GM12878 (cell line): ENCODE data around the gene SBF2. TPM values are rescaled to one million over a fixed set of nuclear protein-coding genes. Genes with fewer than 3 reads are reported as not detected.

Source experiments
- ASH2L ChIP-seq: fragments of 300-600, 200-600 bp; sonication (generic); IDR thresholded peaks from 2 replicates; pipeline ENCODE4 v1.6.1; 2017; ENCODE audit warnings: low read depth, mild to moderate bottlenecking, borderline replicate concordance
- CEBPB ChIP-seq, 2 experiments: fragments of 150-350 bp in 1 of 2; IDR thresholded peaks; 2 replicates each; pipeline ENCODE4 v1.6.1; 2012 to 2014; ENCODE audit warnings: low read depth in 2 of 2, low read length in 2 of 2, borderline replicate concordance in 1 of 2, inconsistent platforms in 1 of 2
- EP300 ChIP-seq, 2 experiments: fragments of 150-350 bp in 1 of 2; IDR thresholded peaks; 2 replicates each; pipeline ENCODE4 v1.6.1; 2011 to 2012; ENCODE audit warnings: low read depth in 2 of 2, low read length in 2 of 2, borderline replicate concordance in 1 of 2, improper control_type of control experiment in 1 of 2, inconsistent platforms in 1 of 2; ENCODE audit not compliant: control insufficient read depth in 1 of 2
- FOXM1 ChIP-seq: IDR thresholded peaks from 2 replicates; pipeline ENCODE4 v1.6.1; 2012; ENCODE audit warnings: low read depth, mild to moderate bottlenecking, inconsistent platforms, low read length, moderate library complexity
- KLF5 ChIP-seq: fragments of 450-650 bp; IDR thresholded peaks from 2 replicates; pipeline ENCODE4 v1.6.1; 2014; ENCODE audit warnings: mild to moderate bottlenecking; ENCODE audit not compliant: partially characterized antibody
- LARP7 ChIP-seq: fragments of 450-650 bp; IDR thresholded peaks from 2 replicates; pipeline ENCODE4 v1.6.1; 2017; ENCODE audit warnings: mild to moderate bottlenecking
- MYC ChIP-seq: IDR thresholded peaks from 2 replicates; pipeline ENCODE4 v1.6.1; 2011; ENCODE audit warnings: mild to moderate bottlenecking, low read length, moderate library complexity, inconsistent platforms; ENCODE audit not compliant: insufficient read depth, insufficient replicate concordance, insufficient read length, severe bottlenecking
- POLR2AphosphoS5 ChIP-seq: IDR thresholded peaks from 2 replicates; pipeline ENCODE4 v1.6.1; 2011; ENCODE audit warnings: mild to moderate bottlenecking, low read length, inconsistent platforms
- SMAD5 ChIP-seq: IDR thresholded peaks from 2 replicates; pipeline ENCODE4 v1.6.1; 2016; ENCODE audit warnings: antibody characterized with exemption, low read depth
- SREBF1 ChIP-seq: IDR thresholded peaks from 2 replicates; pipeline ENCODE4 v1.6.1; 2012; ENCODE audit warnings: mild to moderate bottlenecking, low read length
- ZNF274 ChIP-seq: IDR thresholded peaks from one replicate; pipeline ENCODE4 v1.8.0; 2011; ENCODE audit not compliant: insufficient read length, insufficient read depth
- ZNF384 ChIP-seq: IDR thresholded peaks from 2 replicates; pipeline ENCODE4 v1.6.1; 2012; ENCODE audit warnings: low read depth, mild to moderate bottlenecking, low read length, improper control_type of control experiment, borderline replicate concordance
- polyA plus RNA-seq, 11 experiments: library from polyadenylated mRNA; depleted of rRNA in 4 of 11; unstranded in 6 of 11; stranded (reverse) in 5 of 11; fragments of >200 nt; fragmentation: Nextera tagmentation in 4 of 11; fragmentation: Illumina TruSeq in 1 of 11; extraction: Ambion mirVana in 4 of 11; extraction: Trizol in 1 of 11; gene quantifications; 1 replicate in 1 of 11; 2 replicates in 10 of 11; pipeline versions ENCODE4 v1.2.1 to v1.2.3, GENCODE V29; 2011 to 2016; ENCODE audit warnings: inconsistent platforms in 2 of 11, missing spikeins in 2 of 11, low read depth in 1 of 11
- total RNA-seq, 4 experiments: library from RNA; depleted of rRNA in 3 of 4; stranded (reverse); fragments of >200 nt in 3 of 4; fragmentation: Illumina TruSeq in 1 of 4; extraction: Trizol in 1 of 4; gene quantifications; 2 replicates each; pipeline versions ENCODE4 v1.2.1 to v1.2.3, GENCODE V29; 2013 to 2021
- TF ChIP-seq, protein P1 (sequence below): fragments of 150-350 bp; IDR thresholded peaks from 2 replicates; pipeline ENCODE4 v1.6.1; 2014; ENCODE audit warnings: mild to moderate bottlenecking, low read depth, low read length
- TF ChIP-seq, protein P2 (sequence below): IDR thresholded peaks from 2 replicates; pipeline ENCODE4 v1.6.1; 2011; ENCODE audit warnings: borderline replicate concordance, low read depth, mild to moderate bottlenecking, moderate library complexity, low read length; ENCODE audit not compliant: insufficient read depth, poor library complexity, severe bottlenecking
- TF ChIP-seq, protein P3 (sequence below): IDR thresholded peaks from 2 replicates; pipeline ENCODE4 v1.6.1; 2012; ENCODE audit warnings: improper control_type of control experiment, low read depth, low read length; ENCODE audit not compliant: insufficient replicate concordance
- TF ChIP-seq, protein P4 (sequence below): fragments of 450-650 bp; IDR thresholded peaks from 2 replicates; pipeline ENCODE4 v1.6.1; 2017; ENCODE audit warnings: borderline replicate concordance
- TF ChIP-seq, protein P5 (sequence below): fragments of 450-650 bp; conservative IDR thresholded peaks from 2 replicates; pipeline ENCODE4 v1.6.1; 2017; ENCODE audit warnings: mild to moderate bottlenecking, moderate library complexity

The SBF2 gene
- total and polyA plus RNA-seq, 10 of the 15 experiments (the other 5 are each of a cell fraction or from before 2014, with no cell fraction given): 0.24 to 2.3 (median 1.1) TPM

DNA sequence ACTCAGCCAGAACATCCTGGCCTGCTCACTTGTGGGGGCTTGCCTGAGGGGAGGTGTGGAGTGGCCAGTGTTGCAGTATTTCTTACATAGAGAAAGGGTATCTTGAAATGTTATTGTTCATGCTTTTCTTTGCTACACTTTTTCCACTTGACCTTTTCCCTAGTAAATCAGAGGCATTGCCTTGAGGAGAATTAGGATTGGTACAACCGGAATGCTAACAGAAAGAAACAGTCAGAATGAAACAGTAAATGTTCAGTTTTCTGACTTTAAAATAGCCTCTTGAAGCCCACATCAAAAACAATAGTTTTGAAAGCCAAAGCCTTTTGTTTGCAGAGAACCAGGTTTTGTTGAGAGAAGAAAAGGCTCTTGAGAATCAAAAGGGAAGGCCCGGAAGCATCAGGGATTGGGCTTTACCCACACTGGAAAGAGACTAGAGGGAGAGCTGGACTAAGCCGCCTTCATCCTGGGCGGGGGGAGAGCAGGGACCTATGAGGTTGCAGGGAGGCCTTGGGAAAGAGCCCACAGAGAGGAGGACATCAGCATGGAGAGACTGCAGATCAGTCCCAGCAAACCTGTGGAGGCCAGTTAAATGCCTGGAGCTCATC is 23.2 kb upstream of the SBF2 start (continued):
- no peak for TF ChIP-seq ZNF384
- TF ChIP-seq KLF5: no peak
- no peak for TF ChIP-seq POLR2AphosphoS5
- no peak for TF ChIP-seq MYC
- TF ChIP-seq SREBF1: no peak
- TF ChIP-seq ZNF274: no peak
- TF ChIP-seq CEBPB (IDR thresholded peaks at IDR 0.05; ENCODE audit: borderline replicate concordance in 1 of 2, low read depth in 2 of 2, low read length in 2 of 2): no peak
- TF ChIP-seq, protein P1, sequence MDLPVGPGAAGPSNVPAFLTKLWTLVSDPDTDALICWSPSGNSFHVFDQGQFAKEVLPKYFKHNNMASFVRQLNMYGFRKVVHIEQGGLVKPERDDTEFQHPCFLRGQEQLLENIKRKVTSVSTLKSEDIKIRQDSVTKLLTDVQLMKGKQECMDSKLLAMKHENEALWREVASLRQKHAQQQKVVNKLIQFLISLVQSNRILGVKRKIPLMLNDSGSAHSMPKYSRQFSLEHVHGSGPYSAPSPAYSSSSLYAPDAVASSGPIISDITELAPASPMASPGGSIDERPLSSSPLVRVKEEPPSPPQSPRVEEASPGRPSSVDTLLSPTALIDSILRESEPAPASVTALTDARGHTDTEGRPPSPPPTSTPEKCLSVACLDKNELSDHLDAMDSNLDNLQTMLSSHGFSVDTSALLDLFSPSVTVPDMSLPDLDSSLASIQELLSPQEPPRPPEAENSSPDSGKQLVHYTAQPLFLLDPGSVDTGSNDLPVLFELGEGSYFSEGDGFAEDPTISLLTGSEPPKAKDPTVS: no peak
- TF ChIP-seq SMAD5: no peak
- TF ChIP-seq, protein P2, sequence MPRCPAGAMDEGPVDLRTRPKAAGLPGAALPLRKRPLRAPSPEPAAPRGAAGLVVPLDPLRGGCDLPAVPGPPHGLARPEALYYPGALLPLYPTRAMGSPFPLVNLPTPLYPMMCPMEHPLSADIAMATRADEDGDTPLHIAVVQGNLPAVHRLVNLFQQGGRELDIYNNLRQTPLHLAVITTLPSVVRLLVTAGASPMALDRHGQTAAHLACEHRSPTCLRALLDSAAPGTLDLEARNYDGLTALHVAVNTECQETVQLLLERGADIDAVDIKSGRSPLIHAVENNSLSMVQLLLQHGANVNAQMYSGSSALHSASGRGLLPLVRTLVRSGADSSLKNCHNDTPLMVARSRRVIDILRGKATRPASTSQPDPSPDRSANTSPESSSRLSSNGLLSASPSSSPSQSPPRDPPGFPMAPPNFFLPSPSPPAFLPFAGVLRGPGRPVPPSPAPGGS: no peak
- TF ChIP-seq, protein P3, sequence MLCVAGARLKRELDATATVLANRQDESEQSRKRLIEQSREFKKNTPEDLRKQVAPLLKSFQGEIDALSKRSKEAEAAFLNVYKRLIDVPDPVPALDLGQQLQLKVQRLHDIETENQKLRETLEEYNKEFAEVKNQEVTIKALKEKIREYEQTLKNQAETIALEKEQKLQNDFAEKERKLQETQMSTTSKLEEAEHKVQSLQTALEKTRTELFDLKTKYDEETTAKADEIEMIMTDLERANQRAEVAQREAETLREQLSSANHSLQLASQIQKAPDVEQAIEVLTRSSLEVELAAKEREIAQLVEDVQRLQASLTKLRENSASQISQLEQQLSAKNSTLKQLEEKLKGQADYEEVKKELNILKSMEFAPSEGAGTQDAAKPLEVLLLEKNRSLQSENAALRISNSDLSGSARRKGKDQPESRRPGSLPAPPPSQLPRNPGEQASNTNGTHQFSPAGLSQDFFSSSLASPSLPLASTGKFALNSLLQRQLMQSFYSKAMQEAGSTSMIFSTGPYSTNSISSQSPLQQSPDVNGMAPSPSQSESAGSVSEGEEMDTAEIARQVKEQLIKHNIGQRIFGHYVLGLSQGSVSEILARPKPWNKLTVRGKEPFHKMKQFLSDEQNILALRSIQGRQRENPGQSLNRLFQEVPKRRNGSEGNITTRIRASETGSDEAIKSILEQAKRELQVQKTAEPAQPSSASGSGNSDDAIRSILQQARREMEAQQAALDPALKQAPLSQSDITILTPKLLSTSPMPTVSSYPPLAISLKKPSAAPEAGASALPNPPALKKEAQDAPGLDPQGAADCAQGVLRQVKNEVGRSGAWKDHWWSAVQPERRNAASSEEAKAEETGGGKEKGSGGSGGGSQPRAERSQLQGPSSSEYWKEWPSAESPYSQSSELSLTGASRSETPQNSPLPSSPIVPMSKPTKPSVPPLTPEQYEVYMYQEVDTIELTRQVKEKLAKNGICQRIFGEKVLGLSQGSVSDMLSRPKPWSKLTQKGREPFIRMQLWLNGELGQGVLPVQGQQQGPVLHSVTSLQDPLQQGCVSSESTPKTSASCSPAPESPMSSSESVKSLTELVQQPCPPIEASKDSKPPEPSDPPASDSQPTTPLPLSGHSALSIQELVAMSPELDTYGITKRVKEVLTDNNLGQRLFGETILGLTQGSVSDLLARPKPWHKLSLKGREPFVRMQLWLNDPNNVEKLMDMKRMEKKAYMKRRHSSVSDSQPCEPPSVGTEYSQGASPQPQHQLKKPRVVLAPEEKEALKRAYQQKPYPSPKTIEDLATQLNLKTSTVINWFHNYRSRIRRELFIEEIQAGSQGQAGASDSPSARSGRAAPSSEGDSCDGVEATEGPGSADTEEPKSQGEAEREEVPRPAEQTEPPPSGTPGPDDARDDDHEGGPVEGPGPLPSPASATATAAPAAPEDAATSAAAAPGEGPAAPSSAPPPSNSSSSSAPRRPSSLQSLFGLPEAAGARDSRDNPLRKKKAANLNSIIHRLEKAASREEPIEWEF: no peak
- TF ChIP-seq EP300 (IDR thresholded peaks at IDR 0.05; ENCODE audit: borderline replicate concordance in 1 of 2, control insufficient read depth in 1 of 2, low read depth in 2 of 2, low read length in 2 of 2): 0 out of 4 replicates have a peak, but pooled peaks of 1 of the 2 experiments have one; percentile 40
- TF ChIP-seq, protein P4, sequence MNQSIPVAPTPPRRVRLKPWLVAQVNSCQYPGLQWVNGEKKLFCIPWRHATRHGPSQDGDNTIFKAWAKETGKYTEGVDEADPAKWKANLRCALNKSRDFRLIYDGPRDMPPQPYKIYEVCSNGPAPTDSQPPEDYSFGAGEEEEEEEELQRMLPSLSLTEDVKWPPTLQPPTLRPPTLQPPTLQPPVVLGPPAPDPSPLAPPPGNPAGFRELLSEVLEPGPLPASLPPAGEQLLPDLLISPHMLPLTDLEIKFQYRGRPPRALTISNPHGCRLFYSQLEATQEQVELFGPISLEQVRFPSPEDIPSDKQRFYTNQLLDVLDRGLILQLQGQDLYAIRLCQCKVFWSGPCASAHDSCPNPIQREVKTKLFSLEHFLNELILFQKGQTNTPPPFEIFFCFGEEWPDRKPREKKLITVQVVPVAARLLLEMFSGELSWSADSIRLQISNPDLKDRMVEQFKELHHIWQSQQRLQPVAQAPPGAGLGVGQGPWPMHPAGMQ: no peak
- TF ChIP-seq LARP7: no peak
- TF ChIP-seq, protein P5, sequence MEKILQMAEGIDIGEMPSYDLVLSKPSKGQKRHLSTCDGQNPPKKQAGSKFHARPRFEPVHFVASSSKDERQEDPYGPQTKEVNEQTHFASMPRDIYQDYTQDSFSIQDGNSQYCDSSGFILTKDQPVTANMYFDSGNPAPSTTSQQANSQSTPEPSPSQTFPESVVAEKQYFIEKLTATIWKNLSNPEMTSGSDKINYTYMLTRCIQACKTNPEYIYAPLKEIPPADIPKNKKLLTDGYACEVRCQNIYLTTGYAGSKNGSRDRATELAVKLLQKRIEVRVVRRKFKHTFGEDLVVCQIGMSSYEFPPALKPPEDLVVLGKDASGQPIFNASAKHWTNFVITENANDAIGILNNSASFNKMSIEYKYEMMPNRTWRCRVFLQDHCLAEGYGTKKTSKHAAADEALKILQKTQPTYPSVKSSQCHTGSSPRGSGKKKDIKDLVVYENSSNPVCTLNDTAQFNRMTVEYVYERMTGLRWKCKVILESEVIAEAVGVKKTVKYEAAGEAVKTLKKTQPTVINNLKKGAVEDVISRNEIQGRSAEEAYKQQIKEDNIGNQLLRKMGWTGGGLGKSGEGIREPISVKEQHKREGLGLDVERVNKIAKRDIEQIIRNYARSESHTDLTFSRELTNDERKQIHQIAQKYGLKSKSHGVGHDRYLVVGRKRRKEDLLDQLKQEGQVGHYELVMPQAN: no peak
- TF ChIP-seq ASH2L: peak; percentile 60; the same call in 1 of the 2 replicates
- TF ChIP-seq FOXM1: peak; percentile 67; the same call in 1 of the 2 replicates
